ENCODE data around the gene SENP6.
A peak's percentile ranks its signal among the peaks of the same experiment; 100 is the strongest.

SENP6 gene

GRCh38 chr6:75748743-75749538, 147.3 kb downstream of the SENP6 start, which contains the start of gene MYO6:
TSS of gene MYO6 (plus strand) at chr6:75749239. CDS start at chr6:75817548, 68,309 bp downstream.
- DNase-seq: peak; percentile 94

DNA sequence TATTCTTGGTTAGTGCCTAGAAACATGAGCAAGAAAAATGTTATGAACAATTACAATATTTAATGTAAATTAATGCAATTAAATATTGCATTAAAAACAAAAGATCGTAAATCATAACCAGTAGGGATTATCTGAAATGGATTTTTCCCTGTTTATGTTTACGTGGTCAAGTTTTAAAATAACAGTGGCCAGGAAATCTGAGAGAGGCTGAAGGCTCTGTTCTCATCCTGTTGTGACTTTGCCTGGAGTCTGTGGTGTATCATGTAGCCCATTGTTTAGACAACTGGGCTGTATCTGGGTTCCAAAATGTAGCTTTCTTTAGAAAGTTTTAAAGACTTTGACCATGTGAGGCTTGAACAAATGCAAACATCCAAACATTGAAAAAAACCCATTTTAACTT, 149.8 kb downstream of the SENP6 start:
- no peak for DNase-seq

- peak; percentile 30 for DNase-seq
These were observed 150.7 kb downstream of the SENP6 start for GRCh38 chr6:75752365-75752764.

GRCh38 chr6:75755704-75756103, 154.0 kb downstream of the SENP6 start:
- no peak for DNase-seq

- no peak for DNase-seq
These were observed 155.6 kb downstream of the SENP6 start for GRCh38 chr6:75757295-75757694.

- DNase-seq: no peak
These were observed 156.4 kb downstream of the SENP6 start for GRCh38 chr6:75758061-75758460.

DNA sequence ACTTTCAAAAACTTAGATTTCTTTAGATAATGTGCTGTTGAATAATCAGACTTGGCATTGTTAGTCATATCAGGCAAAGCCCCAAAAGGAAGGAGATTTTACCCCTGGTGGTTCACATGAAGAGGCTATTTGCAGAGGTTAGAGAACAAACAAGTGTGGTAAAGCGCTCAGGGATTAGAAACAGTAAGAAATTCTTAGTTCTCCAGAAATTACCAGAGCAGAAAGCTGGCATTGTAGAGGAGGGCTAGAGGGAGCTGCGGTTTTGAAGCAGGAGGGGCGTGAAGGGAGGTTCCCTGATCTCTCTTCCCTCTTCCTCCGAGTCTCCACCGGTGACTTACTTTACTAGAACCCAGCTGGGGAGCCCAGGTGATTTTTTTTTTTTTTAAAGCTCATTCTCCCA, 157.5 kb downstream of the SENP6 start:
- peak; percentile 29 for DNase-seq

DNA sequence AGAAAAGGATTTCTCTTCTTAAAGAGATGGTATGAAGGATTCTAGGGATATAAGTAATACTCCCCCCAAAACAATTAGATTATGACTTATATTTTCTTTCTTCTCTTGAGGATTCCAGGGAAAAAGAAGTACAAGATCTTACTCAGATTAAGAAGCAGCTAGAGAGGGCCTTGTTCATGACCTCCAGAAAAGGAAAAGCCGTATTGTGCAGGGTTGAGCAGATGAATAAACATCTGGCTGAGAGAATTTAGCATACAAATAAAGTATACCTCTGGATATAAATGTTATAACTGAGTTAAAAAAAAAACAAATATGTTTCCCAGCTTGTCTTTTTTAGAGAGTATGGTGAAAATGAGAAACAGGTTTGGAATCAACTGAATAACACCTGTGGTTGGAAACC, 158.6 kb downstream of the SENP6 start:
- no peak for DNase-seq

GRCh38 chr6:75761489-75761888, 159.8 kb downstream of the SENP6 start:
- no peak for DNase-seq

GRCh38 chr6:75762063-75762462, 160.4 kb downstream of the SENP6 start:
- DNase-seq: no peak

DNA sequence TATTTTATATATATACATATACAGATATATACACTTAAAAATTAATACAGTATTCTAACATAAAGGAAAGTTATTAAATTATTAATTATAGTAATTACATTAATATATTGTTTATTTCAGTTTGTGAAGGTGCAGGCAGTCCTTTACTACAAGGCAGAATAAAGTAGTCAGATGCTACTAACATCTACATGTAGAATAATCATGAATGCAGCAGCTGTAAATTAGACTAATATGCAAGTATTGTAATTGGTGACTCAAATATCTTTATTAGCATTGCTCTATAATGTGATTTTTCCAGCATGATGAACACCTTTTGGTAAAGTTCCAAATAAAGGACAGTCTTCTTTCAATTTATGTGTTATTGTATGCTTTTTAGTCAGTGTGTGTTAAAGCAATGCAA, 164.7 kb downstream of the SENP6 start:
- DNase-seq: no peak
